ENCODE measurements around the gene ACP2. TPM values are rescaled to one million over a fixed set of nuclear protein-coding genes. Genes with fewer than 3 reads are reported as not detected.

Gene ACP2
- total RNA-seq, 4 donors from 2014 or later = 22.9 to 28.0 (median 24.6) TPM

DNA sequence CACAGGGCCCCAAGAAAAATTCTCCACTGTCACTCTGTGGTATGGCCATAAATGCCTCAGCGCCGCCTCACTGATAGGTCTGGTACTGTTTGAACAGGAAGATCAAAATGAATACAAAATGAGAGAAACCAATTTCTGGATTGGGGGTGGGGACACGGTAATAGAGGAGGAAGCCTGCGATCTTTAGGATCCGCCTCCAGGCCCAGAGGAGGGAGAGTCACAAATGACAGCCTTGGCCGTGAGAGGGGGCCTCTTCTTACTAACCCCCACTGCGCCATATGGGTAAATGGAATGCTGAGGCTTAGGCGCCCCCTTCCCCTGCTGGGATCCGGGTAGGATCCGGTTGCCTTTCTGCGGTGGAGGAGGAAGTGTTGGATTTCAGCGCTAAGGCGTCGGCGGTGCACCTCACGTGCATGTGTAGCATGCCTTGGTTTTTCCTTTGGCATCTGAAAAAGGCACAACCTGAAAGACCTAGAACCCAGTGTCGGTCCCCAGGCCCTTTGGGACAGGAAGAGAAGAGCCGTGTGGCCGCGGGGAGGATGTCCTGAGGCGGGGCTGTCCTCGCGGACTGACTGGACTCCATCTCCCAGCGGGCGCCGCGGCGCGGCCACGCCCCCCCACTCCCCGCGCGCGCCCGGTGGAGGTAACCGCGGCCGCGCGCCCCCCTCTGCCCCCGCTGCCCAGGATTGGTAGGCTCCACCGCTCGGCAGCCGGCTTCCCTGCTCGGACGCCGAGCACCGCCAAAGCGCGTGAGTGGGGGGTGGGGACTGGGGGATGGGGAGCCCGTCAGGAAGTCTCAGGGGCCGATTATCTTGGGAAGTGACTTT is 20.6 kb upstream of the ACP2 start:
- H3K4me3 ChIP-seq = peak overlapping the region; percentile 77
- no peaks in the 10 kb centered on the region for H3K27me3 ChIP-seq
- H3K27ac ChIP-seq = peak overlapping the region; percentile 93
- TF ChIP-seq POLR2AphosphoS5 (IDR thresholded peaks at IDR 0.05) (peak in 2 of 3 donors; percentile 24 to 49), POLR2A (IDR thresholded peaks at IDR 0.05) (no peak)
- TF ChIP-seq, protein P1, sequence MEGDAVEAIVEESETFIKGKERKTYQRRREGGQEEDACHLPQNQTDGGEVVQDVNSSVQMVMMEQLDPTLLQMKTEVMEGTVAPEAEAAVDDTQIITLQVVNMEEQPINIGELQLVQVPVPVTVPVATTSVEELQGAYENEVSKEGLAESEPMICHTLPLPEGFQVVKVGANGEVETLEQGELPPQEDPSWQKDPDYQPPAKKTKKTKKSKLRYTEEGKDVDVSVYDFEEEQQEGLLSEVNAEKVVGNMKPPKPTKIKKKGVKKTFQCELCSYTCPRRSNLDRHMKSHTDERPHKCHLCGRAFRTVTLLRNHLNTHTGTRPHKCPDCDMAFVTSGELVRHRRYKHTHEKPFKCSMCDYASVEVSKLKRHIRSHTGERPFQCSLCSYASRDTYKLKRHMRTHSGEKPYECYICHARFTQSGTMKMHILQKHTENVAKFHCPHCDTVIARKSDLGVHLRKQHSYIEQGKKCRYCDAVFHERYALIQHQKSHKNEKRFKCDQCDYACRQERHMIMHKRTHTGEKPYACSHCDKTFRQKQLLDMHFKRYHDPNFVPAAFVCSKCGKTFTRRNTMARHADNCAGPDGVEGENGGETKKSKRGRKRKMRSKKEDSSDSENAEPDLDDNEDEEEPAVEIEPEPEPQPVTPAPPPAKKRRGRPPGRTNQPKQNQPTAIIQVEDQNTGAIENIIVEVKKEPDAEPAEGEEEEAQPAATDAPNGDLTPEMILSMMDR (IDR thresholded peaks at IDR 0.05) = peak; percentile 21 to 26
- DNase-seq (ENCODE audit: low spot score in 2 of 2) = peak; percentile 93 to 94
- peaks cover 49% of the 10 kb centered on the region for H3K4me1 ChIP-seq
- no peaks in the 10 kb centered on the region for H3K9me3 ChIP-seq
- WGBS = under 1% methylated on average over 16 of the region's 52 CpGs
- peaks cover under 1% of the 10 kb centered on the region for H3K36me3 ChIP-seq

DNA sequence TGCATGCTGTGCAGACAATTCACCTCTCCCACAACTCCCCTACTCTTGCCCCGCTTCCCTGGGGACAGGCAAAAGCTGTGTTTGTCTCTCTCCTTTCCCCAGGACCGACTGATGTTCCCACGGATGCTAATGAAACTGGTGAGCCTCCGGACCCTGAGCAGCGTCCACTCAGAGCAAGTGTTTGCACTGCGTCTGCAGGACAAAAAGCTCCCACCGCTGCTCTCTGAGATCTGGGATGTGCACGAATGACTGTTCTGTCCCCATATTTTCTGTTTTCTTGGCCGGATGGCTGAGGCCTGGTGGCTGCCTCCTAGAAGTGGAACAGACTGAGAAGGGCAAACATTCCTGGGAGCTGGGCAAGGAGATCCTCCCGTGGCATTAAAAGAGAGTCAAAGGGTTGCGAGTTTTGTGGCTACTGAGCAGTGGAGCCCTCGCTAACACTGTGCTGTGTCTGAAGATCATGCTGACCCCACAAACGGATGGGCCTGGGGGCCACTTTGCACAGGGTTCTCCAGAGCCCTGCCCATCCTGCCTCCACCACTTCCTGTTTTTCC is 19.9 kb upstream of the ACP2 start:
- Histone ChIP-seq H3K27ac (peak overlapping the region; percentile 93), H3K4me1 (peaks cover 49% of the 10 kb centered on the region), H3K9me3 (no peaks in the 10 kb centered on the region), H3K36me3 (no peaks in the 10 kb centered on the region), H3K27me3 (no peaks in the 10 kb centered on the region), H3K4me3 (peak overlapping the region; percentile 77)
- no peak for DNase-seq (ENCODE audit: low spot score in 2 of 2)
- TF ChIP-seq EP300 (IDR thresholded peaks at IDR 0.05) (no peak), POLR2A (IDR thresholded peaks at IDR 0.05) (no peak), POLR2AphosphoS5 (IDR thresholded peaks at IDR 0.05) (no peak)
- TF ChIP-seq, protein P1 (IDR thresholded peaks at IDR 0.05) = no peak
- WGBS = 29% methylated on average over 12 of the region's 13 CpGs

DNA sequence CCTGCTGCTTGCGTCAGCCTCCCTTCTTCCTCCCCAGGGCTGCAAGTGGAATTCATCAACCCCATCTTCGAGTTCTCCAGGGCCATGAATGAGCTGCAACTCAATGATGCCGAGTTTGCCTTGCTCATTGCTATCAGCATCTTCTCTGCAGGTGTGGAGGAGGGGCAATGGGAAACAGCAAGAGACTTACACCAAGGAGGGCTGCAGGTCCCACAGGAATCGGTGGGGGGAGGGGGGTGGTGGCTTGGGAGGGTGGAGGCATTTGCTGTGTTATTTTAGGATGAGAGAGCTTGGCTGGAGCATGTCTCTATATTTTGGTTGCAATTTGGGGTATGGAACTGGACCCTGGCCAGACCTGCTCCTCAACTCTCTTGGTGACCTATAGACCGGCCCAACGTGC is 19.3 kb upstream of the ACP2 start:
- TF ChIP-seq POLR2A (IDR thresholded peaks at IDR 0.05) (no peak), EP300 (IDR thresholded peaks at IDR 0.05) (no peak), POLR2AphosphoS5 (IDR thresholded peaks at IDR 0.05) (no peak)
- TF ChIP-seq, protein P1 (IDR thresholded peaks at IDR 0.05) = no peak
- Histone ChIP-seq H3K9me3 (no peaks in the 10 kb centered on the region), H3K4me3 (no peak overlapping the region), H3K36me3 (no peaks in the 10 kb centered on the region), H3K27me3 (no peaks in the 10 kb centered on the region), H3K27ac (peak overlapping the region; percentile 93), H3K4me1 (peaks cover 49% of the 10 kb centered on the region)
- no peak for DNase-seq (ENCODE audit: low spot score in 2 of 2)
- WGBS = 73% methylated on average over 6 of the region's 6 CpGs

DNA sequence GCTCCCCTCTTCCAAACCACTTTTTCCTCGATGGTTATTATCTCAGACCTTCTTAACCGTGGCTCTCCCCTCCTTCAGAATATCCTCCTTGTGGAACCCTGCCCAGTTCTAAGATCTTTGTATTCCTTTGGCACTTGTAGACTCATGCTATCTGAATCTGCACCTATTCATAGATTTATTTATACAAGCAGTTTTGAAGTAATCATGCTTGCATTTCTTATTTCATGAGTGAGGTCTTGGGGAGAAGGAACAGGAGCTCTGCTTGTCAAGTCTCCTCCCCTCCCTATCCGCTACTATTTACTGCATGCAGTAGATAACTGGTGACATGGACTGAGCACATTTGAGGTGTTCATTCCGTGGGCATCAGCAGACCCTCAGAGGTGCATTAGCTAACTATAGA is 15.9 kb upstream of the ACP2 start:
- WGBS = 88% methylated on average over 4 of the region's 4 CpGs
- Histone ChIP-seq H3K4me3 (no peak overlapping the region), H3K27ac (no peak overlapping the region), H3K36me3 (peaks cover 5% of the 10 kb centered on the region), H3K9me3 (no peaks in the 10 kb centered on the region), H3K27me3 (no peaks in the 10 kb centered on the region), H3K4me1 (peaks cover 27% of the 10 kb centered on the region)
- TF ChIP-seq POLR2AphosphoS5 (IDR thresholded peaks at IDR 0.05) (no peak), EP300 (IDR thresholded peaks at IDR 0.05) (no peak), POLR2A (IDR thresholded peaks at IDR 0.05) (no peak)
- TF ChIP-seq, protein P1 (IDR thresholded peaks at IDR 0.05) = no peak
- DNase-seq (ENCODE audit: low spot score in 2 of 2) = no peak

DNA sequence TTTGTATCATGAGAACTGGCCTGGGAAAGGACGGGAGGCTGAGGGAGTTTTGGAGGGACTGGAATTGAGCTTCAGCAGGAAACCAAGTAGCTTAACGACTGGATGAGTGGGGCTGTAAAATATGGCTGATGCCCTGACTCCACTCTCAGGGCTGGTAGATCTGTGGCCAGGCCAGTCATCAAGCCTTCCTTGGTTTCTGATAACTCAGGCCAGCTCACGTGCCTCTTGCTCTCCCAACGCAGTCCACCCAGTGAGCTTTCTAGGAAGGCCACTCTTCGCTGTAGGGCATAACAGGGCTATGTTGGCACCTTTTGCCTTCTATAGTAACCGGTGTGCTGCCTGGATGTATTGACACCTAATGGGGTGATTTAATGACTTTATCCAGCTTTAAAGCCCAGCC is 15.5 kb upstream of the ACP2 start:
- TF ChIP-seq POLR2AphosphoS5 (IDR thresholded peaks at IDR 0.05) (no peak), POLR2A (IDR thresholded peaks at IDR 0.05) (no peak), EP300 (IDR thresholded peaks at IDR 0.05) (no peak)
- TF ChIP-seq, protein P1 (IDR thresholded peaks at IDR 0.05) = no peak
- Histone ChIP-seq H3K9me3 (no peaks in the 10 kb centered on the region), H3K27ac (no peak overlapping the region), H3K27me3 (no peaks in the 10 kb centered on the region), H3K4me1 (peaks cover 30% of the 10 kb centered on the region), H3K36me3 (peaks cover 5% of the 10 kb centered on the region), H3K4me3 (no peak overlapping the region)
- 79% methylated on average over 6 of the region's 6 CpGs for WGBS
- no peak for DNase-seq (ENCODE audit: low spot score in 2 of 2)
